ENCODE results near the gene AQP7. TPM values are rescaled to one million over a fixed set of nuclear protein-coding genes. Genes with fewer than 3 reads are reported as not detected.
A peak's percentile ranks its signal among the peaks of the same experiment; 100 is the strongest.

AQP7 gene
- total RNA-seq, 1 experiment from 2014 or later = 2.2 TPM

- H3K27me3 Mint-ChIP-seq (ENCODE audit: insufficient read depth, unreplicated experiment) = no peaks in the 10 kb centered on the region
- H3K4me3 ChIP-seq (ENCODE audit: low read depth, low read length) = no peak overlapping the region
- intact Hi-C loops (cut with micrococcal nuclease; ENCODE audit: unreplicated experiment) = no loop called here
- TF ChIP-seq CTCF (IDR thresholded peaks at IDR 0.05; ENCODE audit: insufficient read depth in 1 of 2, low read depth in 1 of 2, low read length in 1 of 2, severe bottlenecking in 1 of 2, unreplicated experiment in 1 of 2) = no peak
- H3K27ac Mint-ChIP-seq (ENCODE audit: unreplicated experiment) = peak overlapping the region; percentile 2
- BruUV-seq (replicated peaks) = no TSS peak
- no peaks in the 10 kb centered on the region for H3K36me3 ChIP-seq (ENCODE audit: control insufficient read depth, insufficient read depth, low read length)
- H3K4me1 ChIP-seq = peaks cover 25% of the 10 kb centered on the region
- no peaks in the 10 kb centered on the region for H3K9me3 ChIP-seq
- no peak for DNase-seq
- H3K4me3 Mint-ChIP-seq (ENCODE audit: unreplicated experiment) = no peak overlapping the region
- ChIA-PET POLR2A (no interaction called here), CTCF (interaction anchor here (0.6 to 1.8 kb wide), 5 partner anchors 68 to 331 kb away, joined by 3 to 7 read pairs (median 4); no protein-coding TSS in a partner anchor)
- H3K9me3 Mint-ChIP-seq (ENCODE audit: unreplicated experiment) = no peaks in the 10 kb centered on the region
- H3K27me3 ChIP-seq (replicated peaks; ENCODE audit: control insufficient read depth, insufficient read depth, low read length) = no peaks in the 10 kb centered on the region
- peaks cover 22% of the 10 kb centered on the region for H3K4me1 Mint-ChIP-seq (ENCODE audit: low read depth, unreplicated experiment)
- H3K36me3 Mint-ChIP-seq (ENCODE audit: insufficient read depth, unreplicated experiment) = no peaks in the 10 kb centered on the region
Measured at GRCh38 chr9:33381231-33381791, 21.1 kb downstream of the AQP7 start.

GRCh38 chr9:33380390-33381094, 21.8 kb downstream of the AQP7 start:
- peaks cover 29% of the 10 kb centered on the region for H3K4me1 Mint-ChIP-seq (ENCODE audit: low read depth, unreplicated experiment)
- Histone ChIP-seq H3K27me3 (replicated peaks; ENCODE audit: control insufficient read depth, insufficient read depth, low read length) (no peaks in the 10 kb centered on the region), H3K4me3 (ENCODE audit: low read depth, low read length) (no peak overlapping the region), H3K4me1 (peaks cover 27% of the 10 kb centered on the region), H3K9me3 (no peaks in the 10 kb centered on the region), H3K36me3 (ENCODE audit: control insufficient read depth, insufficient read depth, low read length) (no peaks in the 10 kb centered on the region)
- no peak for TF ChIP-seq CTCF (IDR thresholded peaks at IDR 0.05; ENCODE audit: insufficient read depth in 1 of 2, low read depth in 1 of 2, low read length in 1 of 2, severe bottlenecking in 1 of 2, unreplicated experiment in 1 of 2)
- CTCF ChIA-PET = interaction anchor here (0.7 kb wide), 2 partner anchors 87 to 89 kb away, joined by 3 read pairs; no protein-coding TSS in a partner anchor
- no peak overlapping the region for H3K4me3 Mint-ChIP-seq (ENCODE audit: unreplicated experiment)
- H3K36me3 Mint-ChIP-seq (ENCODE audit: insufficient read depth, unreplicated experiment) = no peaks in the 10 kb centered on the region
- no peaks in the 10 kb centered on the region for H3K27me3 Mint-ChIP-seq (ENCODE audit: insufficient read depth, unreplicated experiment)
- POLR2A ChIA-PET = no interaction called here
- intact Hi-C loops (cut with micrococcal nuclease; ENCODE audit: unreplicated experiment) = no loop called here
- peak in 1 of 2 experiments; percentile 26 for DNase-seq
- BruUV-seq (replicated peaks) = no TSS peak
- H3K27ac Mint-ChIP-seq (ENCODE audit: unreplicated experiment) = peak overlapping the region; percentile 2
- no peaks in the 10 kb centered on the region for H3K9me3 Mint-ChIP-seq (ENCODE audit: unreplicated experiment)

GRCh38 chr9:33379666-33380389, 22.5 kb downstream of the AQP7 start:
- CTCF ChIA-PET = interaction anchor here (0.7 kb wide), 1 partner anchor 87 kb away, joined by 3 read pairs; no protein-coding TSS in a partner anchor
- intact Hi-C loops (cut with micrococcal nuclease; ENCODE audit: unreplicated experiment) = loop anchor here (5.0 kb wide), 1 partner anchor 67 kb away; the partner anchor contains the start of gene AQP3
- no peak for TF ChIP-seq CTCF (IDR thresholded peaks at IDR 0.05; ENCODE audit: insufficient read depth in 1 of 2, low read depth in 1 of 2, low read length in 1 of 2, severe bottlenecking in 1 of 2, unreplicated experiment in 1 of 2)

More at GRCh38 chr9:33379666-33380389, 22.5 kb downstream of the AQP7 start:
- Histone ChIP-seq H3K4me3 (ENCODE audit: low read depth, low read length) (no peak overlapping the region), H3K27me3 (replicated peaks; ENCODE audit: control insufficient read depth, insufficient read depth, low read length) (no peaks in the 10 kb centered on the region), H3K4me1 (peaks cover 30% of the 10 kb centered on the region), H3K9me3 (no peaks in the 10 kb centered on the region), H3K36me3 (ENCODE audit: control insufficient read depth, insufficient read depth, low read length) (no peaks in the 10 kb centered on the region)
- POLR2A ChIA-PET = no interaction called here
- no peaks in the 10 kb centered on the region for H3K36me3 Mint-ChIP-seq (ENCODE audit: insufficient read depth, unreplicated experiment)
- H3K27ac Mint-ChIP-seq (ENCODE audit: unreplicated experiment) = no peak overlapping the region
- BruUV-seq (replicated peaks) = no TSS peak
- peak in 1 of 2 experiments; percentile 29 for DNase-seq
- no peaks in the 10 kb centered on the region for H3K9me3 Mint-ChIP-seq (ENCODE audit: unreplicated experiment)
- peaks cover 29% of the 10 kb centered on the region for H3K4me1 Mint-ChIP-seq (ENCODE audit: low read depth, unreplicated experiment)
- no peaks in the 10 kb centered on the region for H3K27me3 Mint-ChIP-seq (ENCODE audit: insufficient read depth, unreplicated experiment)
- no peak overlapping the region for H3K4me3 Mint-ChIP-seq (ENCODE audit: unreplicated experiment)
